Ramos (cell line): Measurements from ENCODE around the gene INPP5A.
"Not testable (repeated sequence)": the region's sequence is repeated elsewhere in the genome, so short reads cannot be mapped to it uniquely, and the experiment has no call there.

Experiments used
- in situ Hi-C: fragments of 300-500 bp; cut with MboI; formaldehyde crosslinking; loops from one replicate; pipeline ENCODE4 v1.14.3; 2022; ENCODE audit warnings: low sequenced_read_pairs; ENCODE audit not compliant: unreplicated experiment

INPP5A gene

GRCh38 chr10:132815168-132815857 is 277.7 kb downstream of the INPP5A start:
- in situ Hi-C loops: no loop called here

DNA sequence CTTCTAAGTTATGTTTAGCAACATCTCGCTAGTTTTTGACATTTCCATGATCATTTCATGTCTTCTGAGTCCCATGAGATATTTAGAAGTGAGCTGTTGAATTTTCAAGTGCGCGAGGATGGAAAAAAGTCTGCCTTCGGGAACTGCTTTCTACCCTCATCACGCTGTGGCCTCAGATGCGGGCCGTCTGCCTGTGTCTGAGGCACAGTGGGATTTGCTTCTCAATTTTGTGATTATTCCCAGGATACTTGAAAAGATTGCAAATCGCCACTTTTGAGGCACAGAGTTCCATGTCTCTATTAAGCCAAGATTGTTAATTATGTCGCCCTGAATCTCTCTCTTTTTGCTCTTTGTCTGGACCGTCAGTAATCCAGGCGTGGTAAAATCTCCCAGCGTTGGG is 279.1 kb downstream of the INPP5A start:
- in situ Hi-C loops: no loop called here

DNA sequence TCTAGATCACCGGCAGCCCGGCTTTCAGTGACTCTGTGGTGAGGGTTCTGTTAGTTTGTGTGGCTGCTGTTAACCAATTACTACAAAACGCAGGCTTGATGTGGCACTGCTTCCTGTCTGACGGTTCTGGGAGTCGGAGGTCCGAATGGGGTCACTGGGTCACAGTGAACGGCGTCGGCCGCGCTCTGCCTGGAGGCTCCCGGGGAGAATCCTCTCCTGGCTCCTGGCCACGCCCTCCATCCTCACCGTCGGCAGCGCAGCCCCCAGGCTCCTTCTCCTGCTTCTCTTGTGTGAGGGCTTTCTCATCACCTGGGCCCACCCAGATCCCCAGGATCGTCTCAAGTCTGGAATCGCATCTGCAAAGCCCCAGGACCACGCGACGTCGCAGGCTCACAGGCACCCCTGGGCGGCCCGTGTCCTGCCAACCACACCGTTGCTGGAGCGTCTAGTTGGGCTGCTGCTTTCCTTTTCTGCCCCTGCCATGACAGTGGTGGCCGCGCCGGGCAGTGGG is 280.2 kb downstream of the INPP5A start:
- in situ Hi-C loops: no loop called here

- in situ Hi-C loops: no loop called here
Measured at GRCh38 chr10:132820056-132820455, 282.5 kb downstream of the INPP5A start.

DNA sequence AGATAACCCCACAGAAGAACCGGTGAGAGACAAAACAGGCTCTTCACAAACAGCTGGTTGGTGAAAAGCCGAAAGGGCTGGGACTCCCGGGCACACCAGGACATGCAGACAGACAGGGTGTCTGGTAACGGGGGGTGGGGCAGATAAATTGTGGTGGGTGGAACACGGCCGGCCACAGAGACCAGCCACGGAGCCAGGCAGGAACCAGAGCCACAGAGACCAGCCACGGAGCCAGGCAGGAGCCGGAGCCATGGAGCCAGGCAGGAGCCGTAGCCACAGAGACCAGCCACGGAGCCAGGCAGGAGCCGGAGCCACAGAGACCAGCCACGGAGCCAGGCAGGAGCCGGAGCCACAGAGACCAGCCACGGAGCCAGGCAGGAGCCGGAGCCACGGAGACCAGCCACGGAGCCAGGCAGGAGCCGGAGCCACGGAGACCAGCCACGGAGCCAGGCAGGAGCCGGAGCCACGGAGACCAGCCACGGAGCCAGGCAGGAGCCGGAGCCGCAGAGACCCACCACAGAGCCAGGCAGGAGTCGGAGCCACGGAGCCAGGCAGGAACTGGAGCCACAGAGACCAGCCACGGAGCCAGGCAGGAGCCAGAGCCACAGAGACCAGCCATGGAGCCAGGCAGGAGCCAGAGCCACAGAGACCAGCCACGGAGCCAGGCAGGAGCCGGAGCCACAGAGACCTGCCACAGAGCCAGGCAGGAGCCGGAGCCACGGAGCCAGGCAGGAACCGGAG is 288.4 kb downstream of the INPP5A start:
- in situ Hi-C loops: not testable (repeated sequence)

- in situ Hi-C loops: no loop called here
Measured at GRCh38 chr10:132826524-132827422, 289.2 kb downstream of the INPP5A start.

- in situ Hi-C loops: no loop called here
Measured at GRCh38 chr10:132827423-132827789, 289.8 kb downstream of the INPP5A start.

DNA sequence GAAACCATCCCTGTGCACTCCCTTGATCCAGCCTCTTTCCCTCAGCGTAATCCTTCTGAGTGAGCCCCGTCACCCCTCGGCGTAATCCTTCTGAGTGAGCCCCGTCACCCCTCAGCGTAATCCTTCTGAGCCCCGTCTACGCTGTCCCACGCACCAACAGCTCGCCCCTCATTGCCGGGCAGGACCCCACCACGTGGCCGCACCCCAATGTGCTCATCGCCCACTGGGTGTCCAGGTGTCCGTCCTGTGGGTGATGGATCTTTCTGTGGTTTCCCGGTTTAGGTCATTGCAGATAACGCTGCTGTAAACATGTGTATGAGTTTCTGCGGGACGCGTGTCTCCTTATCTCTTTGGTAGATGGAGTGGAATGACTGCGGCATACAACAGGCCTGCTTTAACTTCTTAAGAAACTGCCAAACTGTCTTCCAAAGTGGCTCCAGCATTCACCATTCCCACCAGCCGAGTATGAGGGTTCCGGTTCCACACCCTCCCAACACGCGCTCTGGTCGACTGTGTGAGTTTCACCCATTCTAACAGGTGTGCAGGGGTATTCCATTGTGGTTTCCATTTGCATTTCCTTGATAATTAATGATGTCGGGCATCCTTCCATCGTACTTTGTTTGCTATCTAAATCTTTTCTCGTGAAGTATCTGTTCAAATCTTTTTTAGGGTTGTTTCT is 290.4 kb downstream of the INPP5A start:
- in situ Hi-C loops: no loop called here

DNA sequence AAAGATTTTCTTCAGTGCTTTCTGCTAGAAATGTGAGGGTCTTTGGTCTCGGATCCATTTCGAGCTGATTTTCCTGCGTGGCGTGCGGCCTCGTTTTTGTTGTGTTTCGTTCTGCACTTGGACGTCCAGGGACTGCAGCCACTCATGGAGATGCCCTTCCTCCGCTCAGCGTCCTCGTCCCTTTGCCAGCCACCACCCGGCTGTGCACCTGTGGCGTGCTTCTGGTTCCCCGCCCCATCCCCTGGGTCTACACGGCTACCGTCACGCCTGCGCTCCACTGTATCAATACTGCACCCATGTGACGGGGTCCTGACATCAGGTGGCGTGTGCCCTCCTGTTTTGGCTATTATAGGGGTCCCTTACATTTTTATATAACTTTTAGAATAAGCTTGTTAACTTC is 291.1 kb downstream of the INPP5A start:
- in situ Hi-C loops: no loop called here

- in situ Hi-C loops: no loop called here
Measured at GRCh38 chr10:132829403-132829802, 291.8 kb downstream of the INPP5A start.

DNA sequence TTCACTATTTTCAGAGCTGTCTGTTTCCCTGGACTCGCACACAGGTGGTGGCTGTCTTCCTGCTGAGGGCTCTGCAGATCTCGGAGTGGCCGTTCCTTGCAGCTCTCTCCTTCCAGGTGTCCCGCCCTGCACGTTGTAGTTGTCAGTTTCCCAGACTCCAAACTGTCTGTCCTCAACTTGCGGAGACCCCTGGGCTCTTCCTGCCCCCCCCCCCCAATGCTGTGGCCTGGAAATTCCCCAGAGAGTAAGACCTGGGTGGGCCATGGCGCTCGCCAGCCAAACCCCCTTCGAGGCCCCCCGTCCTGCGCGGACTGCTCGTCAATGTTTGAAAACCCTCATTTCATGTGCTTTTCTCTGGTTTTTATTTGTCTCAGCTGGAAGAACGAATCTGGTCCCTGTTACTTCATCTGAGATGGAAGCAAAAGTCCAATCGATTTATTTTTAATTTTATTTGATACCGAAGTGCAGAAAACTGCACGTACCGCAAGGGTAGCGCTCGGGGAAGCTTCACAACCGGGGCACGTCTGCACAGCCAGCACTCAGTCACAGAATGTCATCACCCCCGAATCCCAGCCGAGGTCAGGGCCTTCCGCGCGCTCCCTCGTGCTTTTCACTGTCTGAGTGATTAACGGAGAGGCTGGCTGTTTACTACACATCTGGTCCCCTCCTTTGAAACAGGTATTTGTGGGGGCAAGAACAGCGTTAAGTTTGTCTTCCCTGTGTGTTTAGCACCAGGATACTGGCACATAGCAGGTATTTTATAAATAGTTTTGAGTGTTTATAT is 294.8 kb downstream of the INPP5A start:
- in situ Hi-C loops: no loop called here
